ENCODE measurements around the gene HSD17B14. TPM values are rescaled to one million over a fixed set of nuclear protein-coding genes. Genes with fewer than 3 reads are reported as not detected.

HSD17B14 gene
- total and polyA plus RNA-seq, 2 of the 8 experiments (the other 6 are each of a cell fraction or from before 2014, with no cell fraction given), result 8.4 to 25.5 TPM

DNA sequence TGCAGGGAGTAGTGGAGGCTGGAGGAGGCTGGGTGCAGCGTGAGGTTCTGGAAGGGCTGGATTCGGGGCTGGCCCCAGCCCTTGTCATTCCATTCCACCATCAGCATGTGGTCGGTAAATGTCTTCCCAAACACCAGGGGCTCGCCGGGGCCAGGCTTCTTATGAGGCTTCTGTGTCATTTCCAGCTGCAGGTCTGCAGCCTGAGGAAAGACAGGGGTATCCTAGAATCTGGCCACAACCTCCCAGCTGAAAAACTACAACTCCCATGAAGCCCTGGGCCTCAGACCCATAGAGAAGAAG, 29.8 kb downstream of the HSD17B14 start (continued):
- TF ChIP-seq, protein P1, sequence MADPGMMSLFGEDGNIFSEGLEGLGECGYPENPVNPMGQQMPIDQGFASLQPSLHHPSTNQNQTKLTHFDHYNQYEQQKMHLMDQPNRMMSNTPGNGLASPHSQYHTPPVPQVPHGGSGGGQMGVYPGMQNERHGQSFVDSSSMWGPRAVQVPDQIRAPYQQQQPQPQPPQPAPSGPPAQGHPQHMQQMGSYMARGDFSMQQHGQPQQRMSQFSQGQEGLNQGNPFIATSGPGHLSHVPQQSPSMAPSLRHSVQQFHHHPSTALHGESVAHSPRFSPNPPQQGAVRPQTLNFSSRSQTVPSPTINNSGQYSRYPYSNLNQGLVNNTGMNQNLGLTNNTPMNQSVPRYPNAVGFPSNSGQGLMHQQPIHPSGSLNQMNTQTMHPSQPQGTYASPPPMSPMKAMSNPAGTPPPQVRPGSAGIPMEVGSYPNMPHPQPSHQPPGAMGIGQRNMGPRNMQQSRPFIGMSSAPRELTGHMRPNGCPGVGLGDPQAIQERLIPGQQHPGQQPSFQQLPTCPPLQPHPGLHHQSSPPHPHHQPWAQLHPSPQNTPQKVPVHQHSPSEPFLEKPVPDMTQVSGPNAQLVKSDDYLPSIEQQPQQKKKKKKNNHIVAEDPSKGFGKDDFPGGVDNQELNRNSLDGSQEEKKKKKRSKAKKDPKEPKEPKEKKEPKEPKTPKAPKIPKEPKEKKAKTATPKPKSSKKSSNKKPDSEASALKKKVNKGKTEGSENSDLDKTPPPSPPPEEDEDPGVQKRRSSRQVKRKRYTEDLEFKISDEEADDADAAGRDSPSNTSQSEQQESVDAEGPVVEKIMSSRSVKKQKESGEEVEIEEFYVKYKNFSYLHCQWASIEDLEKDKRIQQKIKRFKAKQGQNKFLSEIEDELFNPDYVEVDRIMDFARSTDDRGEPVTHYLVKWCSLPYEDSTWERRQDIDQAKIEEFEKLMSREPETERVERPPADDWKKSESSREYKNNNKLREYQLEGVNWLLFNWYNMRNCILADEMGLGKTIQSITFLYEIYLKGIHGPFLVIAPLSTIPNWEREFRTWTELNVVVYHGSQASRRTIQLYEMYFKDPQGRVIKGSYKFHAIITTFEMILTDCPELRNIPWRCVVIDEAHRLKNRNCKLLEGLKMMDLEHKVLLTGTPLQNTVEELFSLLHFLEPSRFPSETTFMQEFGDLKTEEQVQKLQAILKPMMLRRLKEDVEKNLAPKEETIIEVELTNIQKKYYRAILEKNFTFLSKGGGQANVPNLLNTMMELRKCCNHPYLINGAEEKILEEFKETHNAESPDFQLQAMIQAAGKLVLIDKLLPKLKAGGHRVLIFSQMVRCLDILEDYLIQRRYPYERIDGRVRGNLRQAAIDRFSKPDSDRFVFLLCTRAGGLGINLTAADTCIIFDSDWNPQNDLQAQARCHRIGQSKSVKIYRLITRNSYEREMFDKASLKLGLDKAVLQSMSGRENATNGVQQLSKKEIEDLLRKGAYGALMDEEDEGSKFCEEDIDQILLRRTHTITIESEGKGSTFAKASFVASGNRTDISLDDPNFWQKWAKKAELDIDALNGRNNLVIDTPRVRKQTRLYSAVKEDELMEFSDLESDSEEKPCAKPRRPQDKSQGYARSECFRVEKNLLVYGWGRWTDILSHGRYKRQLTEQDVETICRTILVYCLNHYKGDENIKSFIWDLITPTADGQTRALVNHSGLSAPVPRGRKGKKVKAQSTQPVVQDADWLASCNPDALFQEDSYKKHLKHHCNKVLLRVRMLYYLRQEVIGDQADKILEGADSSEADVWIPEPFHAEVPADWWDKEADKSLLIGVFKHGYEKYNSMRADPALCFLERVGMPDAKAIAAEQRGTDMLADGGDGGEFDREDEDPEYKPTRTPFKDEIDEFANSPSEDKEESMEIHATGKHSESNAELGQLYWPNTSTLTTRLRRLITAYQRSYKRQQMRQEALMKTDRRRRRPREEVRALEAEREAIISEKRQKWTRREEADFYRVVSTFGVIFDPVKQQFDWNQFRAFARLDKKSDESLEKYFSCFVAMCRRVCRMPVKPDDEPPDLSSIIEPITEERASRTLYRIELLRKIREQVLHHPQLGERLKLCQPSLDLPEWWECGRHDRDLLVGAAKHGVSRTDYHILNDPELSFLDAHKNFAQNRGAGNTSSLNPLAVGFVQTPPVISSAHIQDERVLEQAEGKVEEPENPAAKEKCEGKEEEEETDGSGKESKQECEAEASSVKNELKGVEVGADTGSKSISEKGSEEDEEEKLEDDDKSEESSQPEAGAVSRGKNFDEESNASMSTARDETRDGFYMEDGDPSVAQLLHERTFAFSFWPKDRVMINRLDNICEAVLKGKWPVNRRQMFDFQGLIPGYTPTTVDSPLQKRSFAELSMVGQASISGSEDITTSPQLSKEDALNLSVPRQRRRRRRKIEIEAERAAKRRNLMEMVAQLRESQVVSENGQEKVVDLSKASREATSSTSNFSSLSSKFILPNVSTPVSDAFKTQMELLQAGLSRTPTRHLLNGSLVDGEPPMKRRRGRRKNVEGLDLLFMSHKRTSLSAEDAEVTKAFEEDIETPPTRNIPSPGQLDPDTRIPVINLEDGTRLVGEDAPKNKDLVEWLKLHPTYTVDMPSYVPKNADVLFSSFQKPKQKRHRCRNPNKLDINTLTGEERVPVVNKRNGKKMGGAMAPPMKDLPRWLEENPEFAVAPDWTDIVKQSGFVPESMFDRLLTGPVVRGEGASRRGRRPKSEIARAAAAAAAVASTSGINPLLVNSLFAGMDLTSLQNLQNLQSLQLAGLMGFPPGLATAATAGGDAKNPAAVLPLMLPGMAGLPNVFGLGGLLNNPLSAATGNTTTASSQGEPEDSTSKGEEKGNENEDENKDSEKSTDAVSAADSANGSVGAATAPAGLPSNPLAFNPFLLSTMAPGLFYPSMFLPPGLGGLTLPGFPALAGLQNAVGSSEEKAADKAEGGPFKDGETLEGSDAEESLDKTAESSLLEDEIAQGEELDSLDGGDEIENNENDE (IDR thresholded peaks at IDR 0.05; ENCODE audit: insufficient replicate concordance, low read length), result no peak
- no peak for TF ChIP-seq GABPA (IDR thresholded peaks at IDR 0.05; ENCODE audit: borderline replicate concordance, insufficient read depth, low read length)
- no peak for TF ChIP-seq RNF2 (IDR thresholded peaks at IDR 0.05; ENCODE audit: borderline replicate concordance, low read depth, low read length, missing control alignments, poor library complexity, severe bottlenecking)
- TF ChIP-seq SP2 (IDR thresholded peaks at IDR 0.05; ENCODE audit: low read length), result no peak
- TF ChIP-seq, protein P2, sequence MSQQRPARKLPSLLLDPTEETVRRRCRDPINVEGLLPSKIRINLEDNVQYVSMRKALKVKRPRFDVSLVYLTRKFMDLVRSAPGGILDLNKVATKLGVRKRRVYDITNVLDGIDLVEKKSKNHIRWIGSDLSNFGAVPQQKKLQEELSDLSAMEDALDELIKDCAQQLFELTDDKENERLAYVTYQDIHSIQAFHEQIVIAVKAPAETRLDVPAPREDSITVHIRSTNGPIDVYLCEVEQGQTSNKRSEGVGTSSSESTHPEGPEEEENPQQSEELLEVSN (IDR thresholded peaks at IDR 0.05), result no peak
- TF ChIP-seq SIX5 (IDR thresholded peaks at IDR 0.05; ENCODE audit: low read depth, low read length), result peak; percentile 99

All from H1 (cell line).